Activated CD8-positive, alpha-beta memory T cell treated with anti-CD3 and anti-CD28 coated beads for 36 hours (primary cell): ENCODE results near the gene LRRC38. TPM values are rescaled to one million over a fixed set of nuclear protein-coding genes. Genes with fewer than 3 reads are reported as not detected.
"Not testable (repeated sequence)": the region's sequence is repeated elsewhere in the genome, so short reads cannot be mapped to it uniquely, and the experiment has no call there.

Source experiments
- CTCF ChIA-PET: fragments of 350-600 bp; sonication (Branson Sonifier 250); formaldehyde crosslinking; loops from one replicate; lab custom pipeline; 2021; ENCODE audit warnings: antibody characterized with exemption; lab: Charles Lee
- POLR2A ChIA-PET: fragments of 350-600 bp; sonication (Branson Sonifier 250); formaldehyde crosslinking; loops from one replicate; lab custom pipeline; 2021; ENCODE audit warnings: antibody characterized with exemption; lab: Charles Lee
- total RNA-seq, 2 experiments: library from RNA; stranded (reverse); gene quantifications; one replicate each; pipeline ENCODE4 v1.2.3, GENCODE V29; 2021

Gene LRRC38
- total RNA-seq, 2 experiments from 2014 or later: not detected

GRCh38 chr1:13482600-13482999 is 31.2 kb downstream of the LRRC38 start:
- ChIA-PET POLR2A (no interaction called here), CTCF (no interaction called here)

DNA sequence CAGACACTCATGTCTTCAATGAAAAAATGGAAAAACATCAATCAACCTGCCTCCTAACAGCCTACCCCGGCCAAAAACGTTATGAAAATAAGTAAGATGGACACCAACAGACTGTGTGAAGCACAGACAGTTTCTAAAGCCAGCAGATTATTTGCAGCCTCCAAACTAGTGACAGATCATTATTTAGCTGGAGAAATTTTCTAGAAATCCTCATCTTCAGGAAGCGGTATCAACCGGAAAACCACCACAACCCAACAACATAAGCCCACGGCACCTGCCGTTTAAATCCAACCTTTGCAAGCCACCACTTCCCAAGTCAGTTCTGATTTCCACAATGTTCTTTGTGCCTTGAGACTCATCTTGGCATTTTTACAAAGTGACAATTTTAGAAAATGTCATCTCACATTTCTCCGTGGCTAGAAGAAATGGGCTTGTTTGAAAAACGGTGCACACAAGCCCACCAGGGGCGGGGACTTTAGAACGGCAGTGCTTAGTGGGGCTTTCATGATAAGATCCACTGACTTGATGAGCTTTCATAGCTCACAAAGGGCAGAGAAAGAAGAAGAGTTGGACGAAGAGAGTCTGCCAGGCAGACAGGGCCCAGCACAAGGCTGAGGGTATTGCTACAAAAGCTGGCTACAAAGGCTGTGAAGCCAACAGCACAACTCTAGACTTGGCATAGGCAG is 34.5 kb downstream of the LRRC38 start:
- POLR2A ChIA-PET: no interaction called here
- CTCF ChIA-PET: no interaction called here

- ChIA-PET CTCF (no interaction called here), POLR2A (no interaction called here)
Observed at GRCh38 chr1:13478692-13479091, 35.1 kb downstream of the LRRC38 start.

- ChIA-PET CTCF (no interaction called here), POLR2A (no interaction called here)
Observed at GRCh38 chr1:13469343-13469742, 44.5 kb downstream of the LRRC38 start.

- ChIA-PET POLR2A (no interaction called here), CTCF (no interaction called here)
Observed at GRCh38 chr1:13465515-13465914, 48.3 kb downstream of the LRRC38 start.

DNA sequence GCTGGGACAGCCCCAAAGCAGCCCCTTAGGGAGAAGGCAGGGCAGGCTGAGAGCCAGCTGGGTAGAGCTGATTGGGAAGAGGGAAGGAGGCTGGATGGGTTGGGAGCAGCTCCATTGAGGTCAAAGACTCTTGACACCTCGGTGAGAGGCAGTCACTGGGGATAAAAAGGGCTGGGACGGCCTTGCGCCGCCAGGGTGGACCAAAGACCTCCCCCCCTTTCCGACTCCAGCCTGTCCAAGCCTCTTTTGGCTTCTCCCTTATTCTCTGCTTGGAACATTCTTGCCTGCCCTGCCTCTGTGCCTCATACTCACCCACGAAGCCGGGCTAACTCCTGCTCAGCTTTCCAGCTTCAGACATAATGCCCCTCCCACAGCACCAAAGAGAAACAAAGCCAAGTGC is 51.1 kb downstream of the LRRC38 start:
- CTCF ChIA-PET: no interaction called here
- POLR2A ChIA-PET: no interaction called here

GRCh38 chr1:13461977-13462376 is 51.8 kb downstream of the LRRC38 start:
- POLR2A ChIA-PET: no interaction called here
- CTCF ChIA-PET: no interaction called here

GRCh38 chr1:13456904-13457532 is 56.8 kb downstream of the LRRC38 start:
- ChIA-PET CTCF (interaction anchor here (0.7 kb wide), 1 partner anchor 28 kb away, joined by 3 read pairs; no protein-coding TSS in a partner anchor), POLR2A (no interaction called here)

DNA sequence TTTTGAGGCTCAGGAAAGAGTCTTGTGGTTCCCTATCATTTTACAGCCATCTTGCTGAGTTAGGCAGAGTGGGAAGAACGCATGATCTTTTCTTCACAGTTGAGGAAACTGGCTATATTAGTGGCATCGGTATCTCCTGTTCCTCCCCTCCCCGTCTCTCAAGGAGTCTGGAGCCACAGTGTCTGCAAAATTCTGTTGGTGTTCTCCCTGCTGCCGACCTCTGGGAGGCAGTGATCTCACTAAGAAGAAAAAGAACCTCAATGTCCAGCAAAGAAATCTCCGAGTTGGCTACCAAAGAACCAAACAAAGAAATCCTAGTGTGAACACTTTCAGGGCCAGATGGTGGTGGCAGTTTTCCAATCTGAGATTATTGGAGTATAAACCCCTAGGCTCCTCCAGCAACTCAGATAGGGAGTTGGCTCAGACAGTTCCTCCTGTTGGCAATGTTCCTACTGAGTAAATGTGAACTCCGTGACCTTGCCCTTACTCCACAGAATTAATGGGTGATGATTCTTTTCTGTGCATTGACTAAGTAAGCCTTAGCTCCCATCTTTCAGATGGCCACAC is 62.3 kb downstream of the LRRC38 start:
- POLR2A ChIA-PET: interaction anchor here (0.5 kb wide), 1 partner anchor 21 kb away, joined by 6 read pairs; no protein-coding TSS in a partner anchor
- CTCF ChIA-PET: no interaction called here

- POLR2A ChIA-PET: no interaction called here
- CTCF ChIA-PET: no interaction called here
Observed at GRCh38 chr1:13450204-13450603, 63.6 kb downstream of the LRRC38 start.

DNA sequence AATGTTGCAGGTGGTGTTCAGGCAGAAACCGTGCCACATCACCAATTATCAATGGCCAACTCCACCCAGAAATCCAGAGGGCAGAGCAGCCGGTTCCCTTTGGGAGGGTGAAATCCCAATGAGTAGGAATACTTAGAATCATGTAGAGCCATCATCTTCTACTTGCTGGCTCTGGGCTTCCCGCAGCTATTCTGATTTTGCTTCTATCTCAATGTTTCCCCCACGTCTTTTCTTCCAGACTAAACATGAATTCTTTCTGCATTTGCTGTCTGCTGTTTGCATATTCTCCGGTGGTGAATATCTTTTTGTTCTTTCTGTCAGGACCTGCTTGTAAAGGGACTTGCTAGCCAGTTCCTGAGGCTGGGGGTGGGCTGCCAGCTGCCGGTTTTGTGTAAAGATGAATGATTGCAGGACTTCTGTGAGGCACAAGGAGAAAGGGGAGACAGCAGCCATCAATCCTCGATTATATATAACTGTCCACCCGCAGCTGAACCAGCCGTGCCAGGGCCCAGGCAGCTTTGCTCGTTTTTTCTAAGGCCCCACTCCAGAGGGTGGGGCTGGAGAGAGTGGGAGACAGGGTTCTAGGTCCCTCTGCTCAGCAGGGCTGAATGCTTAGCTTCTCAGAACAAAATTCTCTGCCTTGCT is 70.3 kb downstream of the LRRC38 start:
- CTCF ChIA-PET: no interaction called here
- POLR2A ChIA-PET: no interaction called here

- POLR2A ChIA-PET, CTCF ChIA-PET: not testable (repeated sequence)
Observed at GRCh38 chr1:13439104-13439783, 74.6 kb downstream of the LRRC38 start.

- ChIA-PET POLR2A (no interaction called here), CTCF (no interaction called here)
Observed at GRCh38 chr1:13435458-13435857, 78.3 kb downstream of the LRRC38 start.

GRCh38 chr1:13433694-13434358 is 80.0 kb downstream of the LRRC38 start:
- CTCF ChIA-PET, POLR2A ChIA-PET: not testable (repeated sequence)

GRCh38 chr1:13432251-13432650 is 81.6 kb downstream of the LRRC38 start:
- ChIA-PET POLR2A (no interaction called here), CTCF (no interaction called here)

- POLR2A ChIA-PET: no interaction called here
- CTCF ChIA-PET: no interaction called here
Observed at GRCh38 chr1:13430495-13430894, 83.3 kb downstream of the LRRC38 start.
